ENCODE data around the gene SPEG.

DNA sequence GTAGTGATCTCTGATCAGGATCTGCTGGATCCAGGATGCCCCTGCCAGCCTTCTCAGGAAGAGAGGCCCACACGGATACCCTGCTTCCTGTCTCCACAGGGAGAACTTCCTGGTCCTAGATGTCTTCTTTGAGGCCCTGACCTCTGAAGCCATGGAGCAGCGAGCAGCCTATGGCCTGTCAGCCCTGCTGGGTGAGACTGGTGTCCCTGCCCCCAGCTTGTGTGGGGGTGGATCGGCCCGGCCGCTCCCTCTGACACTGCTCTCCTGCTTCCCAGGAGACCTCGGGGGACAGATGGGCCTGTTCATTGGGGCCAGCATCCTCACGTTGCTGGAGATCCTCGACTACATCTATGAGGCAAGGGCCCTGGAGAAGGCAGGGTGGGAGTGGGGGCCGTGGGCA lies 102.3 kb downstream of the SPEG start:
- TF ChIP-seq POLR2A (IDR thresholded peaks at IDR 0.05; ENCODE audit: low read length) (no peak), RFX5 (IDR thresholded peaks at IDR 0.05) (no peak), JUN (IDR thresholded peaks at IDR 0.05) (no peak)
- TF ChIP-seq, protein P1, sequence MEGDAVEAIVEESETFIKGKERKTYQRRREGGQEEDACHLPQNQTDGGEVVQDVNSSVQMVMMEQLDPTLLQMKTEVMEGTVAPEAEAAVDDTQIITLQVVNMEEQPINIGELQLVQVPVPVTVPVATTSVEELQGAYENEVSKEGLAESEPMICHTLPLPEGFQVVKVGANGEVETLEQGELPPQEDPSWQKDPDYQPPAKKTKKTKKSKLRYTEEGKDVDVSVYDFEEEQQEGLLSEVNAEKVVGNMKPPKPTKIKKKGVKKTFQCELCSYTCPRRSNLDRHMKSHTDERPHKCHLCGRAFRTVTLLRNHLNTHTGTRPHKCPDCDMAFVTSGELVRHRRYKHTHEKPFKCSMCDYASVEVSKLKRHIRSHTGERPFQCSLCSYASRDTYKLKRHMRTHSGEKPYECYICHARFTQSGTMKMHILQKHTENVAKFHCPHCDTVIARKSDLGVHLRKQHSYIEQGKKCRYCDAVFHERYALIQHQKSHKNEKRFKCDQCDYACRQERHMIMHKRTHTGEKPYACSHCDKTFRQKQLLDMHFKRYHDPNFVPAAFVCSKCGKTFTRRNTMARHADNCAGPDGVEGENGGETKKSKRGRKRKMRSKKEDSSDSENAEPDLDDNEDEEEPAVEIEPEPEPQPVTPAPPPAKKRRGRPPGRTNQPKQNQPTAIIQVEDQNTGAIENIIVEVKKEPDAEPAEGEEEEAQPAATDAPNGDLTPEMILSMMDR (IDR thresholded peaks at IDR 0.05) = no peak
- TF ChIP-seq, protein P2, sequence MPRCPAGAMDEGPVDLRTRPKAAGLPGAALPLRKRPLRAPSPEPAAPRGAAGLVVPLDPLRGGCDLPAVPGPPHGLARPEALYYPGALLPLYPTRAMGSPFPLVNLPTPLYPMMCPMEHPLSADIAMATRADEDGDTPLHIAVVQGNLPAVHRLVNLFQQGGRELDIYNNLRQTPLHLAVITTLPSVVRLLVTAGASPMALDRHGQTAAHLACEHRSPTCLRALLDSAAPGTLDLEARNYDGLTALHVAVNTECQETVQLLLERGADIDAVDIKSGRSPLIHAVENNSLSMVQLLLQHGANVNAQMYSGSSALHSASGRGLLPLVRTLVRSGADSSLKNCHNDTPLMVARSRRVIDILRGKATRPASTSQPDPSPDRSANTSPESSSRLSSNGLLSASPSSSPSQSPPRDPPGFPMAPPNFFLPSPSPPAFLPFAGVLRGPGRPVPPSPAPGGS (IDR thresholded peaks at IDR 0.05) = no peak

Data from A549 (cell line).